ENCODE results near the gene HHAT.

GRCh38 chr1:210413951-210414350, 85.2 kb downstream of the HHAT start:
- TF ChIP-seq CTCF (IDR thresholded peaks at IDR 0.05; ENCODE audit: insufficient read depth, low read depth, low read length): no peak
- no peak for TF ChIP-seq EZH2 (IDR thresholded peaks at IDR 0.05; ENCODE audit: insufficient read depth, low read length)
